GM18519 (cell line): ENCODE results near the gene APCDD1.

Experiments
- ATAC-seq: cut with Tn5 transposase; IDR thresholded peaks from one replicate; pipeline ENCODE4 v1.9.1; 2021; ENCODE audit warnings: mild to moderate bottlenecking, moderate library complexity; ENCODE audit not compliant: unreplicated experiment, low FRiP score

APCDD1 gene

GRCh38 chr18:10453806-10454680 is at the start of gene APCDD1:
Gene APCDD1, plus strand, starts transcription at chr18:10454635. Its CDS starts 347 bp downstream, at chr18:10454982.
- ATAC-seq, result no peak

GRCh38 chr18:10405014-10405493 is 49.4 kb upstream of the APCDD1 start:
- no peak for ATAC-seq

GRCh38 chr18:10405816-10406663 is 48.4 kb upstream of the APCDD1 start:
- no peak for ATAC-seq

- ATAC-seq, result no peak
Measured at GRCh38 chr18:10408131-10408530, 46.3 kb upstream of the APCDD1 start.

- ATAC-seq, result no peak
Measured at GRCh38 chr18:10409041-10409440, 45.4 kb upstream of the APCDD1 start.

GRCh38 chr18:10410472-10411308 is 43.7 kb upstream of the APCDD1 start:
- no peak for ATAC-seq

GRCh38 chr18:10412933-10413332 is 41.5 kb upstream of the APCDD1 start:
- ATAC-seq, result no peak

GRCh38 chr18:10413722-10414121 is 40.7 kb upstream of the APCDD1 start:
- no peak for ATAC-seq

- no peak for ATAC-seq
Measured at GRCh38 chr18:10414293-10414842, 40.1 kb upstream of the APCDD1 start.

- ATAC-seq, result no peak
Measured at GRCh38 chr18:10416065-10416464, 38.4 kb upstream of the APCDD1 start.

GRCh38 chr18:10417191-10417590 is 37.2 kb upstream of the APCDD1 start:
- ATAC-seq, result no peak

- no peak for ATAC-seq
Measured at GRCh38 chr18:10417664-10418063, 36.8 kb upstream of the APCDD1 start.

GRCh38 chr18:10418836-10419235 is 35.6 kb upstream of the APCDD1 start:
- ATAC-seq, result no peak

GRCh38 chr18:10419420-10420103 is 34.9 kb upstream of the APCDD1 start:
- no peak for ATAC-seq

GRCh38 chr18:10420561-10421352 is 33.7 kb upstream of the APCDD1 start:
- ATAC-seq, result no peak

GRCh38 chr18:10421859-10422258 is 32.6 kb upstream of the APCDD1 start:
- no peak for ATAC-seq

GRCh38 chr18:10422731-10423130 is 31.7 kb upstream of the APCDD1 start:
- no peak for ATAC-seq

GRCh38 chr18:10424585-10425307 is 29.7 kb upstream of the APCDD1 start:
- ATAC-seq, result no peak
